ENCODE measurements around the gene AMOTL1. TPM values are rescaled to one million over a fixed set of nuclear protein-coding genes. Genes with fewer than 3 reads are reported as not detected.

AMOTL1 gene
- total and polyA plus RNA-seq, 2 donors, result 48.2 to 79.3 TPM

- Histone ChIP-seq H3K36me3 (ENCODE audit: insufficient read depth) (no peaks in the 10 kb centered on the region), H3K4me1 (ENCODE audit: insufficient read depth) (no peaks in the 10 kb centered on the region), H3K4me3 (ENCODE audit: low read depth, low read length) (no peak overlapping the region), H3K27ac (ENCODE audit: low read depth) (peak overlapping the region; percentile 31)
- DNase-seq (ENCODE audit: extremely low spot score), result peak; percentile 70
- WGBS, result 16% methylated on average over 12 of the region's 12 CpGs
Measured at GRCh38 chr11:94876645-94877442, 108.7 kb downstream of the AMOTL1 start.

GRCh38 chr11:94877443-94878200, 109.5 kb downstream of the AMOTL1 start:
- H3K4me1 ChIP-seq (ENCODE audit: insufficient read depth), result no peaks in the 10 kb centered on the region
- H3K4me3 ChIP-seq (ENCODE audit: low read depth, low read length), result no peak overlapping the region
- no peak for DNase-seq (ENCODE audit: extremely low spot score)
- 79% methylated on average over 11 of the region's 11 CpGs for WGBS
- no peak overlapping the region for H3K27ac ChIP-seq (ENCODE audit: low read depth)
- peaks cover under 1% of the 10 kb centered on the region for H3K36me3 ChIP-seq (ENCODE audit: insufficient read depth)

- WGBS, result 95% methylated on average over 2 of the region's 2 CpGs
- Histone ChIP-seq H3K4me3 (ENCODE audit: low read depth, low read length) (no peak overlapping the region), H3K27ac (ENCODE audit: low read depth) (no peak overlapping the region), H3K4me1 (ENCODE audit: insufficient read depth) (no peaks in the 10 kb centered on the region), H3K36me3 (ENCODE audit: insufficient read depth) (peaks cover 1% of the 10 kb centered on the region)
- DNase-seq (ENCODE audit: extremely low spot score), result no peak
Measured at GRCh38 chr11:94879006-94879405, 110.8 kb downstream of the AMOTL1 start.

- Histone ChIP-seq H3K27ac (ENCODE audit: low read depth) (no peak overlapping the region), H3K4me3 (ENCODE audit: low read depth, low read length) (no peak overlapping the region), H3K36me3 (ENCODE audit: insufficient read depth) (peaks cover 1% of the 10 kb centered on the region), H3K4me1 (ENCODE audit: insufficient read depth) (no peaks in the 10 kb centered on the region)
- 95% methylated on average over 4 of the region's 4 CpGs for WGBS
- DNase-seq (ENCODE audit: extremely low spot score), result no peak
Measured at GRCh38 chr11:94880216-94880615, 112.1 kb downstream of the AMOTL1 start.

DNA sequence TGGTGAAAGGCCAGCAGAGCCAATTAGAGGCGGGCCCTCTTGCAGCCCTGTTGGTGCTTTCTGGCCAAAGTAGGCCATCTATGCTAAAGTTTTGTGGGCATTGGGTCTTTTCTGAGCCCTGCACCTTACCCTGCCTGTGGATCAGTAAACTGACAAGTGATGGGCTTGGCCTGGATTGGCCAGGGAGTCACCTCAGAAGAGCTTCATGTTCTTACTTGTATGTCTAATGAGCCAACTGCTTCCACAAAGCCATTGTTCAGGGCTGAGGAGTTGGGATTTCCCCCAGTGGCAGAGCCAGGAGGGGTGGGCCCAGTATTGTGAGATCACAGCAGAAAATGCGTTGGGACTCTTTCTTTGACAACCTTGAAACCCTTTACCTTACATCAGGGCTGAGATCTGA, 114.8 kb downstream of the AMOTL1 start:
- H3K27ac ChIP-seq (ENCODE audit: low read depth), result no peak overlapping the region
- H3K36me3 ChIP-seq (ENCODE audit: insufficient read depth), result peaks cover 1% of the 10 kb centered on the region
- no peaks in the 10 kb centered on the region for H3K4me1 ChIP-seq (ENCODE audit: insufficient read depth)
- WGBS, result 89% methylated on average over 2 of the region's 2 CpGs
- DNase-seq (ENCODE audit: extremely low spot score), result no peak
- H3K4me3 ChIP-seq (ENCODE audit: low read depth, low read length), result no peak overlapping the region

- no peaks in the 10 kb centered on the region for H3K4me1 ChIP-seq (ENCODE audit: insufficient read depth)
- no peak for DNase-seq (ENCODE audit: extremely low spot score)
- peaks cover 1% of the 10 kb centered on the region for H3K36me3 ChIP-seq (ENCODE audit: insufficient read depth)
- no peak overlapping the region for H3K4me3 ChIP-seq (ENCODE audit: low read depth, low read length)
- H3K27ac ChIP-seq (ENCODE audit: low read depth), result no peak overlapping the region
Measured at GRCh38 chr11:94883878-94884277, 115.7 kb downstream of the AMOTL1 start.

DNA sequence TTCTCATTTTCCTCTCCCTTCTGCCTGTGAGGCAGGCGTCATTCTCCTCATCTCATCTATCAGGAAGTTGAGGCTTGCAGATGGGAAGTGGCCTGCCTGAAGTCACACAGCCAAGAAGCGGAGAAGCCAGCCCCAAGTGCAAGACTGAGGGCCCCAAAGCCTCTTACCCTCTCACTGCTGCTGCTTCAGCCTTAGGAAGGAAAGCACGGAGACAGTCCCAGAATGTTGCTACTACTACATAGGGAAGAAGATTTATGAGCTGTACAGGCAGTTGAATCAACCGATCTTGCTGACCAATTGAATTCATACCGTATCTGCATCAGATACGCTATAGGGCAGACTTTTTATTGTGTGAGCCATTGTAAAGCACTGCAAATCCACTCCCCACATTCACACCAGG, 116.2 kb downstream of the AMOTL1 start:
- Histone ChIP-seq H3K4me1 (ENCODE audit: insufficient read depth) (no peaks in the 10 kb centered on the region), H3K27ac (ENCODE audit: low read depth) (no peak overlapping the region), H3K4me3 (ENCODE audit: low read depth, low read length) (no peak overlapping the region), H3K36me3 (ENCODE audit: insufficient read depth) (peaks cover 1% of the 10 kb centered on the region)
- DNase-seq (ENCODE audit: extremely low spot score), result no peak
- 73% methylated on average over 6 of the region's 6 CpGs for WGBS

DNA sequence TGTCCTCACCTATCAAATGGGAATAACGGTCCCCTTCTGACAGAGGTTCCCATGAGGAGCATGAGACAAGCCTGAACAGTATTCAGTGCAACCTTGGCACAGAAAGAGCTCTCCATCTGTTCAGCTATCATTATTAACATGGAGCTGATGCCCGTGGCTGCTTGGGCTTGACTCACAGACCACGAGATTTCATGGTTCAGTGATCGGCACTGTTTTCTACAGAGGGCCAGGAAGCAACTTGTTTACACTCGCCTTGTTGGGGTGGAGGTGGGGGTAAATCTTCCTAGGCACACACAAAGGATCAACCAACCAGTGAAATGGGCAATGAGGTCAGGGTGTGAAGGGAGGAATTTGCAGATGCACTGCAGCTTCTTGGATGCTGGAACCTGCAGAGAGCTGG, 117.0 kb downstream of the AMOTL1 start:
- H3K4me1 ChIP-seq (ENCODE audit: insufficient read depth), result no peaks in the 10 kb centered on the region
- peaks cover 1% of the 10 kb centered on the region for H3K36me3 ChIP-seq (ENCODE audit: insufficient read depth)
- no peak overlapping the region for H3K27ac ChIP-seq (ENCODE audit: low read depth)
- DNase-seq (ENCODE audit: extremely low spot score), result no peak
- no peak overlapping the region for H3K4me3 ChIP-seq (ENCODE audit: low read depth, low read length)
- WGBS, result 67% methylated on average over 5 of the region's 5 CpGs

DNA sequence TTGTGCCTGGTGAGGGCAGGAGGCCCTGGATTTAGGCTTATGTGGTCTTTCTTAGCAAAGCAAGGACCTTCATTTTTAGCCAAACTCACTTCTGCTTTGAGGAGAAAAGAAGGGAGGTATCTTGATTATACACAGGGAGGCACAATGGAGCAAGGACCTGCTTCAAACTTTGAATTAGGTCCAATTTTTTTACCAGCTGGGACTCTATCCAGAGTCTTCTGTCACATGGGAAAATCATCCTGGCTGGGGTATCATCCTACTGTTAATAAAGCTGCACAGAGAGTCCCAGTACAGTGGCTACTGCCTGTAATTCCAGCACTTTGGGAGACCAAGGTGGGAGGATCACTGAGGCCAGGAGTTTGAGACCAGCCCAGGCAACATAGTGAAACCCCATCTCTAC, 117.4 kb downstream of the AMOTL1 start:
- no peak overlapping the region for H3K27ac ChIP-seq (ENCODE audit: low read depth)
- no peak for DNase-seq (ENCODE audit: extremely low spot score)
- H3K36me3 ChIP-seq (ENCODE audit: insufficient read depth), result peaks cover 1% of the 10 kb centered on the region
- no peak overlapping the region for H3K4me3 ChIP-seq (ENCODE audit: low read depth, low read length)
- no peaks in the 10 kb centered on the region for H3K4me1 ChIP-seq (ENCODE audit: insufficient read depth)

GRCh38 chr11:94888204-94888603, 120.0 kb downstream of the AMOTL1 start:
- Histone ChIP-seq H3K36me3 (ENCODE audit: insufficient read depth) (no peaks in the 10 kb centered on the region), H3K4me1 (ENCODE audit: insufficient read depth) (no peaks in the 10 kb centered on the region), H3K27ac (ENCODE audit: low read depth) (no peak overlapping the region), H3K4me3 (ENCODE audit: low read depth, low read length) (no peak overlapping the region)
- no peak for DNase-seq (ENCODE audit: extremely low spot score)
- 0% methylated on average over 1 of the region's 1 CpG for WGBS

GRCh38 chr11:94895451-94895850, 127.3 kb downstream of the AMOTL1 start:
- DNase-seq (ENCODE audit: extremely low spot score), result no peak
- no peak overlapping the region for H3K27ac ChIP-seq (ENCODE audit: low read depth)
- H3K4me1 ChIP-seq (ENCODE audit: insufficient read depth), result no peaks in the 10 kb centered on the region
- peaks cover 2% of the 10 kb centered on the region for H3K36me3 ChIP-seq (ENCODE audit: insufficient read depth)
- no peak overlapping the region for H3K4me3 ChIP-seq (ENCODE audit: low read depth, low read length)
- WGBS, result 41% methylated on average over 2 of the region's 2 CpGs

DNA sequence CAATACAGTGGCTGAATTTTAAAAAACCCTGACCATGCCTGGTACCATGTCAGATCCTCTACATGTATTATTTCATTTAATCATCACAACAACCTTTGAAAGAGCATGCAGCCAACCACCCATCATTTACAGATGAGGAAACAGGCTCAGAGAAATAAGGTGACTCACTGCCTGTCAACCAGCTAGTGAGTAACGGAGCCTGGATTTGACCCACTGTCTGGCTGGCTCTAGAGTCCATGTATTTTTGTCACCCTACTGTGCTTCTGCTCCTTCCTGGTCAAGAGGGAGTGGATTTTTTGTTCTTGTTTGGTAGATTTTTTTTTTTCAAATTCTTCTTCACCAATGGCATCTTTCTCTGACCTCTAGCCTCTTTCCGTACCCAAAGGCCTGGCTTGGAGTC, 127.8 kb downstream of the AMOTL1 start:
- 92% methylated on average over 2 of the region's 2 CpGs for WGBS
- DNase-seq (ENCODE audit: extremely low spot score), result no peak
- Histone ChIP-seq H3K4me1 (ENCODE audit: insufficient read depth) (no peaks in the 10 kb centered on the region), H3K36me3 (ENCODE audit: insufficient read depth) (peaks cover 2% of the 10 kb centered on the region), H3K27ac (ENCODE audit: low read depth) (no peak overlapping the region), H3K4me3 (ENCODE audit: low read depth, low read length) (no peak overlapping the region)

DNA sequence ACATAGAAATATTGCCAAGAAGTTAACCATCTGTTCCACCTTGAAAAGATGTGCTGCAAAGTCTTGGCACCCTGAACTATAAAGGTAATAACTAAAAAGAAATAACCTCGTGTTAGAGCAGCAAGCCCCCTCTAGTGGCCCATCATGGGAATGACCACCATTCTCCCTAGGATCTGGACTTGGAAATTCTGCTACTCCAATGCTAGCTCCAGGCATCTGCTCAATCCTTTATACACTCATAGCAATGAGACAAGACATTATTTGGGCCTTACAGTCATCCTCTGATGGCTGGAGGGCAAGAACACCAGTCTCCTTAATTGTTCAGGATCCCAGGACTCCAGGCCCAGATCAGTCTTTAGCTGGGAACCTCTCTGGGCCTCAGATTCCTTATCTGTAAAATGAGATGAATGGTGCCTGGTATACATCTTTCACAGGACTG, 129.2 kb downstream of the AMOTL1 start:
- Histone ChIP-seq H3K27ac (ENCODE audit: low read depth) (no peak overlapping the region), H3K4me1 (ENCODE audit: insufficient read depth) (no peaks in the 10 kb centered on the region), H3K36me3 (ENCODE audit: insufficient read depth) (peaks cover 2% of the 10 kb centered on the region), H3K4me3 (ENCODE audit: low read depth, low read length) (no peak overlapping the region)
- 0% methylated on average over 1 of the region's 1 CpG for WGBS
- no peak for DNase-seq (ENCODE audit: extremely low spot score)

DNA sequence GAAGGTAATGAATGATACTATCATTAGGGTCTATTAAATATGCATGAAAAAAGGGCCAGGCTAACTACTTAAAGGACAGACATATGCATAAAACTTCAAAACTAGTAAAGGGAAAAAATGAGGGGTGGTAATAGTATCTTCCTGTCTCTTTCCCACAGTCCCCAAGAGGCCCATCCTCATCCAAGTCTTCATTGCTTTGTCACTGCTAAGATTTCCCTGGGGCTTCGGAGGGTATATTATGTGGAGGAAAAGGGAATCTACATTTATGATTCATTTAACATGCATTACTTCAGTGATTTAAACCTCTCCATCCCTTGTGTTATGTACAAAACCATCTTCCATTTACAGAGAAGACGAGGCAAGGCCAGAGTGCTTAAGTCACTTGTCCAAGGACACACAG, 139.1 kb downstream of the AMOTL1 start:
- H3K4me1 ChIP-seq (ENCODE audit: insufficient read depth), result no peaks in the 10 kb centered on the region
- H3K27ac ChIP-seq (ENCODE audit: low read depth), result no peak overlapping the region
- no peaks in the 10 kb centered on the region for H3K36me3 ChIP-seq (ENCODE audit: insufficient read depth)
- DNase-seq (ENCODE audit: extremely low spot score), result no peak
- WGBS, result 48% methylated on average over 2 of the region's 2 CpGs
- H3K4me3 ChIP-seq (ENCODE audit: low read depth, low read length), result no peak overlapping the region
